Liver (tissue), 9 donors: ENCODE results near the gene WDR86. TPM values are rescaled to one million over a fixed set of nuclear protein-coding genes. Genes with fewer than 3 reads are reported as not detected.

ENCODE experiments used
- DNase-seq: peaks from one replicate; pipeline ENCODE4 v3.0.0-alpha.2; 2017; ENCODE audit warnings: low spot score
- H3K27ac ChIP-seq, 2 donors: one replicate each; pipeline ENCODE4 v1.7.0; 2013; ENCODE audit warnings: inconsistent platforms in 2 of 2, low read length in 2 of 2, control low read depth in 1 of 2, low read depth in 1 of 2, mild to moderate bottlenecking in 1 of 2
- H3K27me3 ChIP-seq, 4 donors: one replicate each; pipeline versions ENCODE4 v1.6.1 to v1.7.0; 2013; ENCODE audit warnings: low read length in 3 of 4, inconsistent platforms in 1 of 4, mild to moderate bottlenecking in 1 of 4, moderate library complexity in 1 of 4; ENCODE audit not compliant: control insufficient read depth in 4 of 4, insufficient read depth in 4 of 4
- H3K36me3 ChIP-seq, 4 donors: one replicate each; pipeline versions ENCODE4 v1.6.1 to v1.7.0; 2013; ENCODE audit warnings: low read length in 3 of 4, mild to moderate bottlenecking in 3 of 4, low read depth in 1 of 4, moderate library complexity in 1 of 4; ENCODE audit not compliant: control insufficient read depth in 4 of 4, insufficient read depth in 3 of 4
- H3K4me1 ChIP-seq, 4 donors: one replicate each; pipeline versions ENCODE4 v1.6.1 to v1.7.0; 2013; ENCODE audit warnings: low read length in 3 of 4, mild to moderate bottlenecking in 3 of 4, moderate library complexity in 1 of 4; ENCODE audit not compliant: control insufficient read depth in 4 of 4, insufficient read depth in 4 of 4
- H3K4me3 ChIP-seq, 3 donors: one replicate each; pipeline versions ENCODE4 v1.6.1 to v1.7.0; 2013; ENCODE audit warnings: low read length in 3 of 3, control low read depth in 1 of 3, low read depth in 1 of 3, mild to moderate bottlenecking in 1 of 3
- H3K9ac ChIP-seq, 2 donors: one replicate each; pipeline ENCODE4 v1.7.0; 2013; ENCODE audit warnings: low read length in 2 of 2, mild to moderate bottlenecking in 2 of 2, moderate library complexity in 2 of 2, control low read depth in 1 of 2, low read depth in 1 of 2
- H3K9me3 ChIP-seq, 4 donors: one replicate each; pipeline versions ENCODE4 v1.6.1 to v1.7.0; 2013; ENCODE audit warnings: low read length in 3 of 4; ENCODE audit not compliant: control insufficient read depth in 4 of 4
- ATF3 ChIP-seq: IDR thresholded peaks from 2 replicates; pipeline ENCODE4 v1.6.1; 2016; ENCODE audit warnings: antibody characterized with exemption
- CTCF ChIP-seq: fragments of 150-350 bp; IDR thresholded peaks from 2 replicates; pipeline ENCODE4 v1.5.1; 2017; ENCODE audit warnings: improper control_type of control experiment, low read depth, low read length; ENCODE audit not compliant: missing input control
- EGR1 ChIP-seq, 2 donors: IDR thresholded peaks; 2 replicates each; pipeline ENCODE4 v1.6.1; 2016 to 2018; ENCODE audit warnings: antibody characterized with exemption in 2 of 2, low read depth in 2 of 2
- FOXA1 ChIP-seq: IDR thresholded peaks from 2 replicates; pipeline ENCODE4 v1.6.1; 2016; ENCODE audit warnings: antibody characterized with exemption
- FOXA2 ChIP-seq: IDR thresholded peaks from 2 replicates; pipeline ENCODE4 v1.6.1; 2016; ENCODE audit warnings: antibody characterized with exemption
- GABPA ChIP-seq, 2 donors: IDR thresholded peaks in 1 of 2; conservative IDR thresholded peaks in 1 of 2; 2 replicates each; pipeline ENCODE4 v1.6.1; 2016; ENCODE audit warnings: antibody characterized with exemption in 2 of 2, mild to moderate bottlenecking in 1 of 2, moderate library complexity in 1 of 2
- HNF4A ChIP-seq, 2 donors: conservative IDR thresholded peaks; 2 replicates each; pipeline ENCODE4 v1.6.1; 2016; ENCODE audit warnings: antibody characterized with exemption in 2 of 2, mild to moderate bottlenecking in 2 of 2
- MAX ChIP-seq: IDR thresholded peaks from 2 replicates; pipeline ENCODE4 v1.6.1; 2016; ENCODE audit warnings: antibody characterized with exemption
- RAD21 ChIP-seq, 2 donors: IDR thresholded peaks; 2 replicates each; pipeline ENCODE4 v1.6.1; 2016; ENCODE audit warnings: antibody characterized with exemption in 2 of 2, mild to moderate bottlenecking in 2 of 2
- REST ChIP-seq: IDR thresholded peaks from 2 replicates; pipeline ENCODE4 v1.6.1; 2016; ENCODE audit warnings: antibody characterized with exemption, mild to moderate bottlenecking
- WGBS: extraction: QIAGEN DNeasy Blood & Tissue Kit; methylation state at CpG from one replicate; pipeline ENCODE4 v1.1.7; 2013; 5-methylcytosine and 5-hydroxymethylcytosine counted together
- polyA plus RNA-seq, 2 donors: library from polyadenylated mRNA; stranded (reverse) in 1 of 2; unstranded in 1 of 2; fragments of 200-250 nt in 1 of 2; fragments of >200 nt in 1 of 2; fragmentation: Nextera tagmentation in 1 of 2; extraction: Ambion mirVana in 1 of 2; gene quantifications; one replicate each; pipeline versions ENCODE4 v1.2.1 to v1.2.3, GENCODE V29; 2013 to 2015
- total RNA-seq, 2 donors: library from RNA; depleted of rRNA; stranded (reverse); fragments of >200 nt; gene quantifications; one replicate each; pipeline ENCODE4 v1.2.3, GENCODE V29; 2014
- donor health status: healthy.
- donor health status: healthy.
- donor health status: healthy.
- donor health status: healthy.
- donor health status: healthy.

The WDR86 gene
- total and polyA plus RNA-seq, 4 donors: 0.35 to 4.9 (median 0.77) TPM

GRCh38 chr7:151406886-151407583 is 2.8 kb downstream of the WDR86 start:
- WGBS: 94% methylated on average over 9 of the region's 9 CpGs
- DNase-seq: no peak

GRCh38 chr7:151406051-151406875 is 3.6 kb downstream of the WDR86 start:
- Histone ChIP-seq H3K36me3 (no peaks in the 10 kb centered on the region), H3K27me3 (peaks cover 0 to 2% (median under 1%) of the 10 kb centered on the region in 4 donors), H3K4me1 (peaks cover 14 to 31% (median 22%) of the 10 kb centered on the region in 4 donors), H3K4me3 (no peak overlapping the region), H3K9ac (no peak overlapping the region), H3K9me3 (no peaks in the 10 kb centered on the region), H3K27ac (no peak overlapping the region)
- no peak for DNase-seq
- no peak for TF ChIP-seq ATF3
- 94% methylated on average over 24 of the region's 24 CpGs for WGBS

More at GRCh38 chr7:151406886-151407583, 2.8 kb downstream of the WDR86 start:
- no peak for TF ChIP-seq FOXA2
- Histone ChIP-seq H3K27me3 (peaks cover 0 to 2% (median under 1%) of the 10 kb centered on the region in 4 donors), H3K9me3 (no peaks in the 10 kb centered on the region), H3K4me3 (no peak overlapping the region), H3K9ac (no peak overlapping the region), H3K36me3 (no peaks in the 10 kb centered on the region), H3K27ac (no peak overlapping the region), H3K4me1 (peaks cover 14 to 31% (median 22%) of the 10 kb centered on the region in 4 donors)

GRCh38 chr7:151405588-151405987 is 4.2 kb downstream of the WDR86 start:
- Histone ChIP-seq H3K4me3 (no peak overlapping the region), H3K36me3 (no peaks in the 10 kb centered on the region), H3K27ac (no peak overlapping the region), H3K9me3 (no peaks in the 10 kb centered on the region), H3K9ac (no peak overlapping the region), H3K4me1 (peaks cover 14 to 31% (median 21%) of the 10 kb centered on the region in 4 donors), H3K27me3 (peaks cover 0 to 2% (median under 1%) of the 10 kb centered on the region in 4 donors)
- DNase-seq: no peak
- 96% methylated on average over 10 of the region's 10 CpGs for WGBS
- no peak for TF ChIP-seq MAX
- TF ChIP-seq GABPA (IDR thresholded peaks at IDR 0.05 in 1 of 2, conservative IDR thresholded peaks at IDR 0.05 in 1 of 2): no peak
- TF ChIP-seq EGR1 (IDR thresholded peaks at IDR 0.05; ENCODE audit: low read depth in 2 of 2): no peak
- no peak for TF ChIP-seq RAD21 (IDR thresholded peaks at IDR 0.05)
- no peak for TF ChIP-seq ATF3
- no peak for TF ChIP-seq REST
- no peak for TF ChIP-seq CTCF
- TF ChIP-seq HNF4A (conservative IDR thresholded peaks at IDR 0.05): no peak
- TF ChIP-seq FOXA1: no peak
